Spinal cord (tissue), 10 donors: ENCODE data around the gene P4HA2. TPM values are rescaled to one million over a fixed set of nuclear protein-coding genes. Genes with fewer than 3 reads are reported as not detected.

Experiments used
- DNase-seq, 6 donors: peaks; one replicate each; pipeline versions ENCODE4 v3.0.0 to v3.0.0-alpha.2; 2013 to 2015; ENCODE audit warnings: low spot score in 6 of 6, low read depth in 4 of 6
- H3K27ac ChIP-seq: one replicate; pipeline ENCODE4 v1.5.1; 2013; ENCODE audit warnings: low read depth, low read length, control low read depth
- H3K27me3 ChIP-seq: one replicate; pipeline ENCODE4 v1.6.1; 2013; ENCODE audit warnings: low read length; ENCODE audit not compliant: control insufficient read depth, insufficient read depth
- H3K36me3 ChIP-seq: one replicate; pipeline ENCODE4 v1.6.1; 2013; ENCODE audit warnings: low read length; ENCODE audit not compliant: control insufficient read depth, insufficient read depth
- H3K4me1 ChIP-seq: one replicate; pipeline ENCODE4 v1.6.1; 2013; ENCODE audit warnings: low read length; ENCODE audit not compliant: control insufficient read depth, insufficient read depth
- H3K4me3 ChIP-seq: one replicate; pipeline ENCODE4 v1.5.1; 2013; ENCODE audit warnings: low read depth, low read length, control low read depth
- H3K9me3 ChIP-seq: one replicate; pipeline ENCODE4 v1.6.1; 2013; ENCODE audit warnings: low read length; ENCODE audit not compliant: control insufficient read depth, insufficient read depth
- WGBS: methylation state at CpG from one replicate; pipeline ENCODE4 v1.1.5; 2013; ENCODE audit warnings: missing lambda C conversion rate; ENCODE audit not compliant: insufficient coverage; 5-methylcytosine and 5-hydroxymethylcytosine counted together
- polyA plus RNA-seq, 2 donors: library from polyadenylated mRNA; unstranded; fragments of 120-200 nt; gene quantifications; one replicate each; pipeline ENCODE4 v1.2.1, GENCODE V29; 2013; ENCODE audit not compliant: insufficient read length in 2 of 2
- total RNA-seq, 2 donors: library from RNA; depleted of rRNA in 1 of 2; stranded (reverse); fragments of 120-200 nt in 1 of 2; fragments of >200 nt in 1 of 2; gene quantifications; one replicate each; pipeline versions ENCODE4 v1.2.3 to v1.2.4, GENCODE V29; 2013 to 2014
- donor health status: healthy.

Gene P4HA2
- total and polyA plus RNA-seq, 4 donors = 11.2 to 44.1 (median 22.2) TPM

GRCh38 chr5:132205385-132206125 lies 22.1 kb downstream of the P4HA2 start:
- H3K4me1 ChIP-seq = peaks cover 7% of the 10 kb centered on the region
- H3K27ac ChIP-seq = no peak overlapping the region
- peak in 2 of 6 donors; percentile 75 to 76 for DNase-seq
- H3K36me3 ChIP-seq = peaks cover 31% of the 10 kb centered on the region
- no peaks in the 10 kb centered on the region for H3K9me3 ChIP-seq
- H3K4me3 ChIP-seq = no peak overlapping the region
- 80% methylated on average over 5 of the region's 5 CpGs for WGBS
- H3K27me3 ChIP-seq = no peaks in the 10 kb centered on the region

- DNase-seq = peak in 1 of 6 donors; percentile 56
- no peak overlapping the region for H3K4me3 ChIP-seq
- no peaks in the 10 kb centered on the region for H3K9me3 ChIP-seq
- H3K36me3 ChIP-seq = peaks cover 25% of the 10 kb centered on the region
- H3K4me1 ChIP-seq = peaks cover 7% of the 10 kb centered on the region
- H3K27ac ChIP-seq = no peak overlapping the region
- no peaks in the 10 kb centered on the region for H3K27me3 ChIP-seq
- WGBS = 93% methylated on average over 6 of the region's 7 CpGs
Measured at GRCh38 chr5:132204371-132205135, 23.1 kb downstream of the P4HA2 start.

GRCh38 chr5:132203916-132204315 lies 23.7 kb downstream of the P4HA2 start:
- WGBS = 92% methylated on average over 6 of the region's 6 CpGs
- no peaks in the 10 kb centered on the region for H3K27me3 ChIP-seq
- H3K27ac ChIP-seq = no peak overlapping the region
- peaks cover 7% of the 10 kb centered on the region for H3K4me1 ChIP-seq
- H3K36me3 ChIP-seq = peaks cover 20% of the 10 kb centered on the region
- H3K4me3 ChIP-seq = no peak overlapping the region
- H3K9me3 ChIP-seq = no peaks in the 10 kb centered on the region
- no peak for DNase-seq

GRCh38 chr5:132203464-132203818 lies 24.2 kb downstream of the P4HA2 start:
- 86% methylated on average over 4 of the region's 4 CpGs for WGBS
- peaks cover 18% of the 10 kb centered on the region for H3K36me3 ChIP-seq
- H3K27me3 ChIP-seq = no peaks in the 10 kb centered on the region
- no peak for DNase-seq
- no peaks in the 10 kb centered on the region for H3K9me3 ChIP-seq
- peaks cover 7% of the 10 kb centered on the region for H3K4me1 ChIP-seq
- H3K4me3 ChIP-seq = no peak overlapping the region
- no peak overlapping the region for H3K27ac ChIP-seq

- peaks cover 7% of the 10 kb centered on the region for H3K4me1 ChIP-seq
- no peaks in the 10 kb centered on the region for H3K27me3 ChIP-seq
- H3K36me3 ChIP-seq = peaks cover 21% of the 10 kb centered on the region
- 75% methylated on average over 1 of the region's 2 CpGs for WGBS
- peak in 1 of 6 donors; percentile 30 for DNase-seq
- no peaks in the 10 kb centered on the region for H3K9me3 ChIP-seq
- H3K27ac ChIP-seq = no peak overlapping the region
- no peak overlapping the region for H3K4me3 ChIP-seq
Measured at GRCh38 chr5:132202711-132203463, 24.8 kb downstream of the P4HA2 start.

GRCh38 chr5:132199116-132199680 lies 28.5 kb downstream of the P4HA2 start:
- no peak overlapping the region for H3K27ac ChIP-seq
- H3K9me3 ChIP-seq = no peaks in the 10 kb centered on the region
- H3K4me1 ChIP-seq = no peaks in the 10 kb centered on the region
- DNase-seq = no peak
- WGBS = 69% methylated on average over 2 of the region's 5 CpGs
- H3K4me3 ChIP-seq = no peak overlapping the region
- no peaks in the 10 kb centered on the region for H3K27me3 ChIP-seq
- H3K36me3 ChIP-seq = peaks cover 17% of the 10 kb centered on the region

- 100% methylated on average over 5 of the region's 5 CpGs for whole genome bisulfite sequencing
- no peak overlapping the region for H3K27ac ChIP-seq
- H3K4me3 ChIP-seq = no peak overlapping the region
- no peak for DNase-seq
- H3K9me3 ChIP-seq = no peaks in the 10 kb centered on the region
- peaks cover 16% of the 10 kb centered on the region for H3K36me3 ChIP-seq
- H3K27me3 ChIP-seq = no peaks in the 10 kb centered on the region
- no peaks in the 10 kb centered on the region for H3K4me1 ChIP-seq
Measured at GRCh38 chr5:132198571-132198970, 29.1 kb downstream of the P4HA2 start.

- no peaks in the 10 kb centered on the region for H3K9me3 ChIP-seq
- H3K4me3 ChIP-seq = no peak overlapping the region
- WGBS = 100% methylated on average over 1 of the region's 1 CpG
- DNase-seq = no peak
- H3K27ac ChIP-seq = no peak overlapping the region
- no peaks in the 10 kb centered on the region for H3K4me1 ChIP-seq
- H3K27me3 ChIP-seq = no peaks in the 10 kb centered on the region
- H3K36me3 ChIP-seq = peaks cover 16% of the 10 kb centered on the region
Measured at GRCh38 chr5:132195727-132196126, 31.9 kb downstream of the P4HA2 start.

- peaks cover 11% of the 10 kb centered on the region for H3K36me3 ChIP-seq
- no peaks in the 10 kb centered on the region for H3K9me3 ChIP-seq
- no peak overlapping the region for H3K4me3 ChIP-seq
- no peak for DNase-seq
- H3K27ac ChIP-seq = no peak overlapping the region
- no peaks in the 10 kb centered on the region for H3K4me1 ChIP-seq
- 58% methylated on average over 2 of the region's 2 CpGs for WGBS
- H3K27me3 ChIP-seq = no peaks in the 10 kb centered on the region
Measured at GRCh38 chr5:132193165-132193694, 34.4 kb downstream of the P4HA2 start.
